ENCODE data around the gene SETBP1.

SETBP1 gene

GRCh38 chr18:45116116-45116515 is 435.4 kb downstream of the SETBP1 start:
- peaks cover 15 to 22% of the 10 kb centered on the region in 2 donors for H3K27me3 Mint-ChIP-seq
- no peak overlapping the region for H3K4me3 Mint-ChIP-seq

More at GRCh38 chr18:45116116-45116515, 435.4 kb downstream of the SETBP1 start:
- Mint-ChIP-seq H3K9me3 (no peaks in the 10 kb centered on the region), H3K4me1 (ENCODE audit: low read depth in 2 of 2) (no peaks in the 10 kb centered on the region), H3K27ac (no peak overlapping the region), H3K36me3 (ENCODE audit: insufficient read depth) (no peaks in the 10 kb centered on the region)
- no peak for ATAC-seq (replicated peaks)
- no peak for DNase-seq
